DLD1 (cell line): ENCODE results near the gene SERINC5.
"Not testable (repeated sequence)": the region's sequence is repeated elsewhere in the genome, so short reads cannot be mapped to it uniquely, and the experiment has no call there.

Experiments used
- in situ Hi-C: cut with HindIII; loops from 2 replicates; pipeline ENCODE4 v1.10.0; 2017; ENCODE audit warnings: low sequenced_read_pairs

Gene SERINC5

GRCh38 chr5:80255811-80256712 lies at the start of gene SERINC5:
SERINC5 (minus strand) TSS chr5:80256048; CDS start chr5:80255922, 126 bp downstream.
- in situ Hi-C loops: no loop called here

DNA sequence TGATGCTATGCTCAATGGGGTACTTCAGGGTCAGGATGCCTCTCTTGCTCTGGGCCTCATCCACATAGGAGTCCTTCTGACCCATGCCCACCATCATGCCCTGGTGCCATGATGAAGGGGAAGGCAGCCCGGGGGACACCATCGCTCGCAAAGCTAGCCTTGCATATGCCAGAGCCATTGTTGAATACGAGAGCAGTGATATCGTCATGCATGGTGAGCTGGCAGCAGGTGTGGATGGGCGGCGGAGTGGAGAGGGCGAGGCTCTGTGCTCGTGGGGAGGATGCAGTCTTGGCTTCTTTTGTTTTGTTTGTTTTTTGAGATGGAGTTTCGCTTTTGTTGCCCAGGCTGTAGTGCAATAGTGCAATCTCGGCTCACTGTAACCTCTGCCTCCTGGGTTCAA lies 46.8 kb upstream of the SERINC5 start:
- in situ Hi-C loops: loop anchor here (25.0 kb wide), 1 partner anchor 465 kb away; no protein-coding TSS in a partner anchor

GRCh38 chr5:80301342-80301741 lies 45.5 kb upstream of the SERINC5 start:
- in situ Hi-C loops: loop anchor here (25.0 kb wide), 1 partner anchor 464 kb away; no protein-coding TSS in a partner anchor

- in situ Hi-C loops: loop anchor here (25.0 kb wide), 1 partner anchor 463 kb away; no protein-coding TSS in a partner anchor
Measured at GRCh38 chr5:80300796-80301195, 44.9 kb upstream of the SERINC5 start.

- in situ Hi-C loops: loop anchor here (25.0 kb wide), 1 partner anchor 463 kb away; no protein-coding TSS in a partner anchor
Measured at GRCh38 chr5:80300125-80300524, 44.3 kb upstream of the SERINC5 start.

DNA sequence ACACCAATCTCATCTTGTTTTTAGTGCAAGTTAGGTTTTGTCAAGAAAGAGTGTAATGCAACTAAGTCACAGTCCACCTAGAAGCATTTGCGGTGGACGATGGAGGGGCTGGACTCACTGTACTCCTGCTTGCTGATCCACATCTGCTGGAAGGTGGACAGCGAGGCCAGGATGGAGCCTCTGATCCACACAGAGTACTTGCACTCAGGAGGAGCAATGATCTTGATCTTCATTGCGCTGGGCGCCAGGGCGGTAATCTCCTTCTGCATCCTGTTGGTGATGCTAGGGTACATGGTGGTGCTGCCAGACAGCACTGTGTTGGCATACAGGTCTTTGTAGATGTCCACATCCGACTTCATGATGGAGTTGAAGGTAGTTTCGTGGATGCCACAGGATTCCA lies 43.8 kb upstream of the SERINC5 start:
- in situ Hi-C loops: no loop called here

- in situ Hi-C loops: no loop called here
Measured at GRCh38 chr5:80296121-80296520, 40.3 kb upstream of the SERINC5 start.

DNA sequence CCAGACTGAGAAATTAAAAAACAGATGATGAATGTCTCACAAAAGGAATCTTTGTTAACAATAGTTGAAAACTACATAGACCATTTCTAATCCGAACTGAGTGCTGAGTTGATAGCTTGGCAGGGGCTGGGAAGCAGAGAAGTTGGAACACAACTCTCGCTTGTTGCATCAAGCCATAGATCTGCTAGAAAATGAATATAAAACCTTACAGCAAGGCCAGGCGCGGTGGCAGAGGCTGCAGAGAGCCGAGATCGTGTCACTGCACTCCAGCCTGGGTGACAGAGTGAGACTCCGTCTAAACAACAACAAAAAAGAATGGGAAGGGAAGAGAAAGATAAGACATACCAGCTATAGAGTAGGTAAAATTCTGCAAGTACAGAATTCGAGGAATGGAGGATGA lies 35.9 kb upstream of the SERINC5 start:
- in situ Hi-C loops: no loop called here

- in situ Hi-C loops: no loop called here
Measured at GRCh38 chr5:80289320-80289719, 33.5 kb upstream of the SERINC5 start.

DNA sequence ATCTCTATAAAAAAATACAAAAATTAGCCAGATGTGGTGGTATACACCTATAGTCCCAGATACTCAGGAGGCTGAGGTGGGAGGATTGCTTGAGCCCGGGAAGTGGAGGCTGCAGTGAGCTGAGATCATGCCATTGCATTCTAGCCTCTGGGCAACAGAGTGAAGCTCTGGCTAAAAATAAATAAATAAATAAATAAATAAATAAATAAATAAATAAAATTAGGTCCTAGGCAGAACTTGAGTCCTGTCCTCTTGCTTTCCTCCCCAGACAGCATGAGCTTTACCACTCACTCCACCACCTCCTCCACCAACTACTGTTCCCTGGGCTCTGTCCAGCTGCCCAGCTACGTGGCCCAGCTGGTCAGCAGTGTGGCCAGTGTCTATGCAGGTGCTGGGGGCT lies 32.3 kb upstream of the SERINC5 start:
- in situ Hi-C loops: no loop called here

DNA sequence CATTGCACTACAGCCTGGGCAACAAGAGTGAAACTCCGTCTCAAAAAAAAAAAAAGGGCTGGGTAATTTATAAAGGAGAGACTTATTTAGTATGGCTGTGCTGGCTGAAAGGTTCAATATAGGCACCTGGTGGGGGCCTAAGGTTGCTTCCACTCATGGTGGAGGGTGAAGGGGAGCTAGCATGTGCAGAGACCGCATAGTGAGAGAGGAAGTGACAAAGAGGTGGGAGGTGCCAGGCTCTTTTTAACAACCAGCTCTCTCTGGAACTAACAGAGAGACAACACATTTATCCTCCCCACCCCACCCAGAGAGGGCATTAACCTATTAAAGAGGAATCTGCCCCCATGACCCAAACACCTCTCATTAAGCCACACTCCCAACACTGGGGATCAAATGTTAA lies 28.9 kb upstream of the SERINC5 start:
- in situ Hi-C loops: no loop called here

DNA sequence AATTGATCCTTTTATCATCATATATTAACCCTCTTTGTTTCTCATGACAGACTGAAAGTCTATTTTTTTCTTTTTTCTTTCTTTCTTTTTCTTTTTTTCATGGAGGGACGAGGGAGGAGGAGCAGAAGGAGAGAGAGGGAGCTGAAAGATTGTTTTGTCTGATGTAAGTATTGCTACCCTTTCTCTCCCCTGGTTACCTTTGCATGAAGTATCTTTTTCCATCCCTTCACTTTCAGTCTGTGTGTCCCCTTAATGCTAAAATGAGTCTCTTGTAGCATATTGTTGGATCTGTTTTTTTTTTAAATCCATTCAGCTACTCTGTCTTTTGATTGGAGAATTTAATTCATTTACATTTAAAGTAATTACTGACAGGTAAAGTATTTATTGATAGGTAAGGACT lies 27.5 kb upstream of the SERINC5 start:
- in situ Hi-C loops: no loop called here

DNA sequence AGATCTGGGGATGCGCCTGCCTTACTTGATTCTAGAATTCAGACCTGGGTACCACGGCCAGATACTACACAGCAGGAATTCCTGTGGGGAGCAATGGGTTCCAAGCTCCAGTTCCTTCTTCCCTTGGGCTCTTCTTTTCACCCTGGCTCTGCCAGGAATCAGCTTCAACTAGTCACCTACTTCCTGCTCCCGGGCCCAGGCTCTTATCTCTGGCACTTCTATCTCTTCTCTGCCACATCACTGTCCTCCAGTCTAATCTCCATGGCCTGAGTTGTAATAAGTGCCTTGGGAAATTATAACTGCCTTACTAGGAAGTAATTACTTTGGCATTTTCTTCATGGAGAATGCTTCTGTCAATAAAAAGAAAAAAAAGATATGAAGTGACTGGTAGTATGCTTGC lies 26.2 kb upstream of the SERINC5 start:
- in situ Hi-C loops: no loop called here

GRCh38 chr5:80277191-80277590 lies 21.3 kb upstream of the SERINC5 start:
- in situ Hi-C loops: no loop called here

DNA sequence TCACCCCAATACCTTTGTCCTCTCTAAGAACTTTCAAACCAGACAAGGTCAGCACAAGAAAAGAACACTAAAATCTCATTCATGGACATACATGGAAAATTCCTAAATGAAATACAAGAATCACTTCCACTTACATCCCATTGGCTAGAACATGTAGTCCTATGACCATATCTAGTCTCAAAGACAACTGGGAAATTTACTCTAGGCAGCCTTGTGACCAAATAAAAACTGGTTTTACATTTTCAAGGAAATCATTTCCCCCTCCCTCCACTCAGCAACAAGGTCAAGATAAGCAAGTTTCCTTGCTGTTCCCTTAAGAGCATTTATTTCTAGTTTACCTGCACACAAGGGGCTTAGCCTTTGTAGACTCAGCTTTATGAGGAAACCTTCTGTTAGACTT lies 20.3 kb upstream of the SERINC5 start:
- in situ Hi-C loops: no loop called here

GRCh38 chr5:80275347-80275746 lies 19.5 kb upstream of the SERINC5 start:
- in situ Hi-C loops: no loop called here

- in situ Hi-C loops: not testable (repeated sequence)
Measured at GRCh38 chr5:80270543-80270942, 14.7 kb upstream of the SERINC5 start.

- in situ Hi-C loops: no loop called here
Measured at GRCh38 chr5:80269991-80270438, 14.2 kb upstream of the SERINC5 start.

- in situ Hi-C loops: no loop called here
Measured at GRCh38 chr5:80268916-80269315, 13.1 kb upstream of the SERINC5 start.

- in situ Hi-C loops: no loop called here
Measured at GRCh38 chr5:80266566-80266965, 10.7 kb upstream of the SERINC5 start.

DNA sequence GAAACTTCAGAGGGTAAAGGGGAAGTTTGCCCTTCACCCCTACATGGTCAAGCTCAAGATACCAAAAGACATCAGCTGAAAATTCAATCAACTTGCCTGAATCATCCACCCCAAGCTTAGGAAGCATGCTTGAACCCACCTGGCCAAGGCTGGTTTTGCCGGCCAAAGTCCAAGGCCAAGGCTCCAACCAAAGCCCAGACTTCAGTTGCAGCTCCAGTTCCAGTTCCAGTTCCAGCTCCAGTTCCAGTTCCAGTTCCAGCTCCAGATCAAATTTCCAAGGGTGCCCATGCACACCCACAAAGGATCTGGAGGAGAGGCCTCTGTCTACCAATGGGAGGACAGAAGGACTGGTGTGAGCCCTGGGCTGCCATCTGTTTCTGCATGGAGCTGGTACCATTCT lies 4.6 kb upstream of the SERINC5 start:
- in situ Hi-C loops: no loop called here

DNA sequence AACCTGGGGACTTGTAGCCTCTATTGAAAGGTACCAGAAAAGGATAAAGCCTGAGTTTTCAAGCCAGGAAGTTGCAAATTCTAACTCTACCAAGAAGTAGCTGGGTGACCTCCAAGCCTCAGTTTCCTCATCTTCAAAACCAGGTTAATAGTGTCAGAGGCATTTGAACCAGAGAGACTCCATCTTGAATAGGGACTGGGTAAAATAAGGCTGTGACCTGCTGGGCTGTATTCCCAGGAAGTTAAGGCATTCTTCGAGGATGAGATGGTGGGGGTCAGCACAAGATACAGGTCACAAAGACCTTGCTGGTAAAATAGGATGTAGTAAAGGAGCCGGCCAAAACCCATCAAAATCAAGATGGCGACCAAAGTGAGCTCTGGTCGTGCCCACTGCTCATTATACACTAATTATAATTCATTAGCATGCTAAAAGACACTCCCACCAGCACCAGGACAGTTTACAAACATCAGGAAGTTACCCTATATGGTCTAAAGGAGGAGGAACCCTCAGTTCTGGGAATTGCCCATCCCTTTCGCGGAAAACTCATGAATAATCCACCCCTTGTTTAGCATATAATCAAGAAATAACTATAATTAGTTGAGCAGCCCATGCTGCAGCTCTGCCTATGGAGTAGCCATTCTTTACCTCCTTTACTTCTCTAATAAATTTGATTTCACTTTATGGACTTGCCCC lies 3.8 kb upstream of the SERINC5 start:
- in situ Hi-C loops: no loop called here
